GM06990 (cell line): ENCODE results near the gene HDLBP.
"Not testable (repeated sequence)": the region's sequence is repeated elsewhere in the genome, so short reads cannot be mapped to it uniquely, and the experiment has no call there.

ENCODE experiments used
- DNase-seq: peaks from one replicate; pipeline ENCODE4 v3.0.0-alpha.2; 2011; ENCODE audit not compliant: insufficient read length; ENCODE audit errors: extremely low read depth
- H3K27me3 ChIP-seq: replicated peaks from 2 replicates; pipeline ENCODE4 v1.6.0; 2011; ENCODE audit warnings: low read length; ENCODE audit not compliant: control insufficient read depth, insufficient read depth
- H3K36me3 ChIP-seq: 2 replicates; pipeline ENCODE4 v1.5.1; 2011; ENCODE audit warnings: low read length; ENCODE audit not compliant: control insufficient read depth, insufficient read depth
- H3K4me3 ChIP-seq: replicated peaks from 2 replicates; pipeline ENCODE4 v1.5.1; 2011; ENCODE audit warnings: low read depth, mild to moderate bottlenecking, control low read depth, low read length
- TF ChIP-seq, protein P1 (sequence below): IDR thresholded peaks from 2 replicates; pipeline ENCODE4 v1.5.1; 2011; ENCODE audit warnings: low read length, control low read depth, mild to moderate bottlenecking, inconsistent platforms; ENCODE audit not compliant: insufficient read depth, poor library complexity, severe bottlenecking

HDLBP gene

GRCh38 chr2:241298673-241299072 is 16.8 kb downstream of the HDLBP start:
- no peak for DNase-seq
- H3K4me3 ChIP-seq, result no peak overlapping the region
- peaks cover 1% of the 10 kb centered on the region; the same call in 1 of the 2 replicates for H3K36me3 ChIP-seq
- TF ChIP-seq, protein P1, sequence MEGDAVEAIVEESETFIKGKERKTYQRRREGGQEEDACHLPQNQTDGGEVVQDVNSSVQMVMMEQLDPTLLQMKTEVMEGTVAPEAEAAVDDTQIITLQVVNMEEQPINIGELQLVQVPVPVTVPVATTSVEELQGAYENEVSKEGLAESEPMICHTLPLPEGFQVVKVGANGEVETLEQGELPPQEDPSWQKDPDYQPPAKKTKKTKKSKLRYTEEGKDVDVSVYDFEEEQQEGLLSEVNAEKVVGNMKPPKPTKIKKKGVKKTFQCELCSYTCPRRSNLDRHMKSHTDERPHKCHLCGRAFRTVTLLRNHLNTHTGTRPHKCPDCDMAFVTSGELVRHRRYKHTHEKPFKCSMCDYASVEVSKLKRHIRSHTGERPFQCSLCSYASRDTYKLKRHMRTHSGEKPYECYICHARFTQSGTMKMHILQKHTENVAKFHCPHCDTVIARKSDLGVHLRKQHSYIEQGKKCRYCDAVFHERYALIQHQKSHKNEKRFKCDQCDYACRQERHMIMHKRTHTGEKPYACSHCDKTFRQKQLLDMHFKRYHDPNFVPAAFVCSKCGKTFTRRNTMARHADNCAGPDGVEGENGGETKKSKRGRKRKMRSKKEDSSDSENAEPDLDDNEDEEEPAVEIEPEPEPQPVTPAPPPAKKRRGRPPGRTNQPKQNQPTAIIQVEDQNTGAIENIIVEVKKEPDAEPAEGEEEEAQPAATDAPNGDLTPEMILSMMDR, result no peak
- no peaks in the 10 kb centered on the region for H3K27me3 ChIP-seq

DNA sequence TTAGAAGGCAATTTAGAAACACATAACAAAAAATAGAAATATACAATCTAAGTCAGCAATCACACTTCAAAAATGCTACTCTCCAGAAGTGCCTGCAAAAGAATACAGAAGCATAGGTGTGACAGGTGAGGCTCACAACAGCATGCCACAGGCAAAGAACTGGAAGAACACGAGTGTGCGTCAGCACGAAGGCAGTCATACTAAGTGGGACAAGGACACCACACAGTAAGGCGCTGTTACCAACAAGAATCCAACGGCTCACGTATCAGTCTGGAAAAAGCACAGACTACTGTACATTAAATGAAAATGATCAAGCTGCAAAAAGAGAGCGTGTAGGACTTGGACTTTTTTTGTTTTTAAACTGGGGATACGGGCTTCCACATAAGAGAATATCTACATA is 18.7 kb downstream of the HDLBP start:
- TF ChIP-seq, protein P1, result no peak

DNA sequence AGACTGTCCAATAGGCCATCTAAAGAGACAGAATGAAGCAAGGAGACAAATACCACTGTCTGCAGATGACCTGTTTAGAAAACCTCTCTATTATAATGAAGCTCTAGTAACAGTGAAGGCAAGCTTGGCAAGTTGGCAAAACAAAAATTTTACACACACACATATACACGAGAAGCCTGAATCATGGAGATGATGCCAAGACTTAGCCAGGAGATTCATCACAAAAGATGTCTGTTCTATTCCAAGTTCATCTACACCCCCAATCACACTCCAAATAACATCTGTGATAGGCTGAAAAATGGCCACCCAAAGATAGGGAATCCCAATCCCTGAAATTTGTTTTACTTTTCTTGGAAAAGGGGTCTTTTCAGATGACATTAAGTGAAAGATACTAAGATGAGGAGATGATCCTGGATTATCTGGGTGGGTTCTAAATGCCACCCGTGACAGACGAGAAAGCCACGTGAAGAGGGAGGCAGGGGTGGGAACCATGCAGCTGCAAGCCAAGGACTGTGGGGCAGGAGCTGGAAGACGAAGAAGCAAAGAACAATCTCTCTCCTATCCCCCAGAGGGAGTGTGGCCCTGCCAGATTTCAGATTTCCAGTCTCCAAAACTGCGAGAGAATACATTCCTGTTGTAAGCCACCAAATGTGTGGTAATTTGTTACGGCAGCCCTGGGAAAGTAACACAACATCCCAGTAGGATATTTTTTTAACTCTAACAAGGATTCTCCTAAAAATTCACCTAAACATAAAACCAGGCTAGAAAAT is 20.0 kb downstream of the HDLBP start:
- no peak overlapping the region for H3K4me3 ChIP-seq
- peaks cover 1% of the 10 kb centered on the region; the same call in 1 of the 2 replicates for H3K36me3 ChIP-seq
- DNase-seq, result no peak
- TF ChIP-seq, protein P1, result no peak
- no peaks in the 10 kb centered on the region for H3K27me3 ChIP-seq

More for the DNA sequence above, 18.7 kb downstream of the HDLBP start:
- Histone ChIP-seq H3K4me3 (no peak overlapping the region), H3K27me3 (no peaks in the 10 kb centered on the region), H3K36me3 (peaks cover 1% of the 10 kb centered on the region; the same call in 1 of the 2 replicates)
- no peak for DNase-seq

GRCh38 chr2:241293378-241293797 is 22.1 kb downstream of the HDLBP start:
- not testable (repeated sequence) for H3K27me3 ChIP-seq, H3K36me3 ChIP-seq, DNase-seq, H3K4me3 ChIP-seq

- DNase-seq, result no peak
- no peak overlapping the region for H3K4me3 ChIP-seq
- TF ChIP-seq, protein P1, result no peak
- no peaks in the 10 kb centered on the region for H3K27me3 ChIP-seq
- no peaks in the 10 kb centered on the region; the same call in none of the 2 replicates for H3K36me3 ChIP-seq
These were observed 23.5 kb downstream of the HDLBP start for GRCh38 chr2:241291977-241292376.

DNA sequence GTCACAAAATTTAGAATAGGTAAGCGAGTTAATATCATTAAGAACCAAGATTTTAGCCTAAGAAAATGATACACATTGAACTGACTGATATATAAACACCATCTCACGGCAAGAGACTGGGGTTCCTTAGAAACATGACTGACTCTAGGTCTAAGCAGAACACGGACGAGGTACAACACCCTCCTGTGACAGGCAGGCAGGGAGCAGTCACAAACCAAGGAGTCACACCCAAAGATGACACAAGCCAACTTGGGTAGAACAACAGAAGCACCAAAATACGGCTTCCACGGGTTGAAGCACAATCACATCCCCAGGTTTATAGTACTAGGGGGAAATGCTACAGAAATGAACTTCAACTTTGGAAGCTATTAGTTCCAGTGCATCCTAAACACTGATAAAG is 24.3 kb downstream of the HDLBP start:
- Histone ChIP-seq H3K36me3 (no peaks in the 10 kb centered on the region; the same call in none of the 2 replicates), H3K27me3 (no peaks in the 10 kb centered on the region), H3K4me3 (no peak overlapping the region)
- no peak for DNase-seq
- TF ChIP-seq, protein P1, result no peak
